ENCODE measurements around the gene NADSYN1. TPM values are rescaled to one million over a fixed set of nuclear protein-coding genes. Genes with fewer than 3 reads are reported as not detected.
"Not testable (repeated sequence)": the region's sequence is repeated elsewhere in the genome, so short reads cannot be mapped to it uniquely, and the experiment has no call there.

Gene NADSYN1
- total RNA-seq, 4 donors from 2014 or later = 42.9 to 78.2 (median 64.1) TPM

DNA sequence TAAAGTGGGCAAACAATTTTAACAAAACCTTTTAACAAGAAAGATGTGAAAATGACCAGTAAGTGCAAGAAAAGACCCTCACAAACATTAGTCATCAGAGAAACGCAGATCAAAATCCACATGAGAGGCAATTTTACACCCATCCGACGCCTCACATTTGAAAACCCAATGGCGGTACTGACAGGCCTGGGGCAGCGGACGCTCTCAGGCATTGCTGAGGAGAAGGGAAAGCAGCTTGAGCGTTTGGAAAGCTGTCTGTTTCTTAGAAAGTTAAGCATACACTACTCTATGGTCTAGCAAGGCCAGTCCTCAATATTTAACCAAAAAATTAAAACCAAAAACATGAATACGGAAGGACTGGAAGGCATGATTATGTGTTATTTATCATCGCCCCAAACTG, 82.8 kb downstream of the NADSYN1 start:
- TF ChIP-seq, protein P1, sequence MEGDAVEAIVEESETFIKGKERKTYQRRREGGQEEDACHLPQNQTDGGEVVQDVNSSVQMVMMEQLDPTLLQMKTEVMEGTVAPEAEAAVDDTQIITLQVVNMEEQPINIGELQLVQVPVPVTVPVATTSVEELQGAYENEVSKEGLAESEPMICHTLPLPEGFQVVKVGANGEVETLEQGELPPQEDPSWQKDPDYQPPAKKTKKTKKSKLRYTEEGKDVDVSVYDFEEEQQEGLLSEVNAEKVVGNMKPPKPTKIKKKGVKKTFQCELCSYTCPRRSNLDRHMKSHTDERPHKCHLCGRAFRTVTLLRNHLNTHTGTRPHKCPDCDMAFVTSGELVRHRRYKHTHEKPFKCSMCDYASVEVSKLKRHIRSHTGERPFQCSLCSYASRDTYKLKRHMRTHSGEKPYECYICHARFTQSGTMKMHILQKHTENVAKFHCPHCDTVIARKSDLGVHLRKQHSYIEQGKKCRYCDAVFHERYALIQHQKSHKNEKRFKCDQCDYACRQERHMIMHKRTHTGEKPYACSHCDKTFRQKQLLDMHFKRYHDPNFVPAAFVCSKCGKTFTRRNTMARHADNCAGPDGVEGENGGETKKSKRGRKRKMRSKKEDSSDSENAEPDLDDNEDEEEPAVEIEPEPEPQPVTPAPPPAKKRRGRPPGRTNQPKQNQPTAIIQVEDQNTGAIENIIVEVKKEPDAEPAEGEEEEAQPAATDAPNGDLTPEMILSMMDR (IDR thresholded peaks at IDR 0.05) = no peak
- ATAC-seq (ENCODE audit: low FRiP score) (no peak), DNase-seq (ENCODE audit: low spot score) (no peak)

DNA sequence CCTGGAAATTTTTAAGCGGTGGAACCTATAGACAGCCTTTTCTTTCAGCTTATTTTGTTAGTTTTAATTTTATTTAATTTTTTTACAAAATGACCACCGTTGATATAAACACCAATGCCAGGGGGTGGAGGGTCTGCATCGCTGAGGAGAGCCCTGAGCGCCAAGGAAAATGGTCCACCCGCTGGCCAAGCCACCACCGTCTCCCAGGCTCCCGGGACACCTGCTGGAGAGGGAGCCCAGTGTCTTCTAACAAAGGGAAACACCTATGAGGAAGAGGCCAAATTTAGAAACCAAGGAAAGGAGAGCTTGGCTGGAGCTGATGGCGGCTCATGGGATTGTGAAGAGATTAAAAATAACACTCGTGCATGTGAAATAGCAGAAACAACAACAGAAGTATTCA, 84.5 kb downstream of the NADSYN1 start:
- DNase-seq (ENCODE audit: low spot score) (no peak), ATAC-seq (ENCODE audit: low FRiP score) (no peak)
- TF ChIP-seq, protein P1 (IDR thresholded peaks at IDR 0.05) = no peak

DNA sequence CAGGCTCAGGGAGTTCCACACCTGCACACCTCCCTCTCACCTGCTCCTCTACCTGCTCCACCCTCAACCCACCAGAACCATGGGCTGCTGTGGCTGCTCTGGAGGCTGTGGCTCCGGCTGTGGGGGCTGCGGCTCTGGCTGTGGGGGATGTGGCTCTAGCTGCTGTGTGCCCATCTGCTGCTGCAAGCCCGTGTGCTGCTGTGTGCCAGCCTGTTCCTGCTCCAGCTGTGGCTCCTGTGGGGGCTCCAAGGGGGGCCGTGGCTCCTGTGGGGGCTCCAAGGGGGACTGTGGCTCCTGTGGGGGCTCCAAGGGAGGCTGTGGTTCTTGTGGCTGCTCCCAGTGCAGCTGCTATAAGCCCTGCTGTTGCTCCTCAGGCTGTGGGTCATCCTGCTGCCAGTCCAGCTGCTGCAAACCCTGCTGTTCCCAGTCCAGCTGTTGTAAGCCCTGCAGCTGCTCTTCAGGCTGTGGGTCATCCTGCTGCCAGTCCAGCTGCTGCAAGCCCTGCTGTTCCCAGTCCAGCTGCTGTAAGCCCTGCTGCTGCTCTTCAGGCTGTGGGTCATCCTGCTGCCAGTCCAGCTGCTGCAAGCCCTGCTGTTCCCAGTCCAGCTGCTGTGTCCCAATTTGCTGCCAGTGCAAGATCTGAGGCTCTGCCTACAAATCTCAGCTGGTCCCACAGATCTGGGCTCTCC, 85.1 kb downstream of the NADSYN1 start, which contains the start of gene KRTAP5-8:
TSS of gene KRTAP5-8 (plus strand) at position 49 of the 689 bp plus-strand sequence. CDS start at position 80, 31 bp downstream.
- DNase-seq (ENCODE audit: low spot score); ATAC-seq (ENCODE audit: low FRiP score): not testable (repeated sequence)

DNA sequence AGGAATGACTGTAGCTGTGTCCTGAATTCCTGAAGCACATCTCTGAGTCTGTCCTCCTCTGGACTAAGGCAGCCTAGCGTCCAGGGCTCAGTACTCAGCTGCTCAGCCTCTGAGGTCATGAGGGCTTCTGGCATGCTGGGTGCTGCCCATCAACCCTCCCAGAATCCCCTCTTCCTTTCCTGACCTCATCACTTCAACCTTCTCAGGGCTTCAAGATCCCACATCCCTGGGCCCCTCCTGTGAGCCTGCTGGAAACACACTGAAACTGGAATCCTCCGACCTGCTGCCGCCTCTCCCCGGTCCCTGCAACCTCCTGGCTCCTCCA, 85.6 kb downstream of the NADSYN1 start:
- no peak for ATAC-seq (ENCODE audit: low FRiP score)
- DNase-seq (ENCODE audit: low spot score) = no peak
- TF ChIP-seq, protein P1 (IDR thresholded peaks at IDR 0.05) = no peak

DNA sequence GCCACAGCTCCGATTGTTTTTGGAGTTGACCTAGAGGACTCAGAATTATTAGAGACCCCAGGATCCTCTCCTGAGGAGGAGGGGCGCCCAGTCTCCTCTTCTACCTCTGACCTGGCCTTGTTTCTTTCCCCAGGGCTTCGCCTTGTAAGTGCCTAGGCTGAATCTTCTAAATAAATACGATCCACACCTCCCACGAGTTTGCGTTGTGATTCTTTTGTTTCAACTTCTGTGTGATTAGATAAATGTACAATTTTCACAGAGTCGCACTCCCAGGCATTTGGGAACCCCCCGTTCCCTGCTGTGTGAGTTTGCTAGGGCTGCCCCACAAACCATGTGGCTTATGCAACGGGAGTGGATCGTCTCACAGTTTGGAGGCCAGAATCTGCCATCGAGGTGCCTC, 86.0 kb downstream of the NADSYN1 start:
- TF ChIP-seq, protein P1 (IDR thresholded peaks at IDR 0.05) = no peak
- DNase-seq (ENCODE audit: low spot score) (no peak), ATAC-seq (ENCODE audit: low FRiP score) (no peak)

DNA sequence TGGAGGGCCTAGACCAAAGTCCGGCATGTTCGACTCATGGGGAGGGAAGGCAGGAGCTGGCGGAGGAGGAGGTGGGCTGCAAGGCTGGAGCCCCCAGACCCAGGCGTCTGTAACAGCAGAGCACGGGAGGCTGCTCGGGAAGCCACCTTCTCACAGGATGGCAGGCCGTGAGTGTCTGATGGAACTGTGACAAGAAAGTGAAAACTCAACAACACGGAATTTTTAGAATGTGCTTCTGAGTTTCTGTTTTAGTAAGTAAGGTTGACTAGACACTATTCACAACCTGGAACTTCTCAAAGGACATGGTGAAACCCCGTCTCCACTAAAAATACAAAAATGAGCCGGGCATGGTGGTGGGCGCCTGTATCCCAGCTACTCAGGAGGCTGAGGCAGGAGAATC, 87.0 kb downstream of the NADSYN1 start:
- ATAC-seq (ENCODE audit: low FRiP score) = not testable (repeated sequence)

DNA sequence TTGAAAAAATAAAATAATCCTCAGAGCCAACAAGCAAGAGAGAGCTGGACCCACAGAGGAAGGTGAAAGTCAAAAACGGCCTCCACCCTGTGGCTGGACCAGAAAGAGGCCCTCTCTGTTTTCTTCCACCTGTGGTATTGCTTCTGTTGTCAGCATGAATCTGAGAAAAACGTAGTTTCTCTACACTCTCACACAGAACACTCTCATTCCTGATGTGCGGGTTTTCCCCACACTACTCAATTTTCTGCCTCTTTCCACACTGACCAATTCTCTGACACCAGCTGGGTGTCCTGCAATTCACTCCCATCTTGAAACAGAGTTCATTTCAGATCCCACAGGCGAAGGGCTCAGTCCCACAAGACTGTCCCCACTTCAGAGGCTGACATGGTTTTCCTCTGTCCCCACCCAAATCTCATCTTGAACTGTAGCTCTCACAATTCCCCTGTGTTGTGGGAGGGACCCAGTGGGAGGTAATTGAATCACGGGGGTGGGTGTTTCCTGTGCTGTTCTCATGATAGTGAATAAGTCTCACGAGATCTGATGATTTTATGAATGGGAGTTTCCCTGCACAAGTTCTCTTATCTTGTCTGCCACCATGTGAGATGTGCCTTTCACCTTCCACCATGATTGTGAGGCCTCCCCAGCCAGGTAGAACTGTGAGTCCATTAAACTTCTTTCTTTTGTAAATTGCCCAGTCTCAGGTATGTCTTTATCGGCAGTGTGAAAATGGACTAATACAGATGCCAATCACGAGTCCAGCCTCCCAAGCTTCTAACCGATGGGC, 87.7 kb downstream of the NADSYN1 start:
- ATAC-seq (ENCODE audit: low FRiP score); DNase-seq (ENCODE audit: low spot score): not testable (repeated sequence)

More for the DNA sequence above, 87.0 kb downstream of the NADSYN1 start:
- not testable (repeated sequence) for DNase-seq (ENCODE audit: low spot score)

DNA sequence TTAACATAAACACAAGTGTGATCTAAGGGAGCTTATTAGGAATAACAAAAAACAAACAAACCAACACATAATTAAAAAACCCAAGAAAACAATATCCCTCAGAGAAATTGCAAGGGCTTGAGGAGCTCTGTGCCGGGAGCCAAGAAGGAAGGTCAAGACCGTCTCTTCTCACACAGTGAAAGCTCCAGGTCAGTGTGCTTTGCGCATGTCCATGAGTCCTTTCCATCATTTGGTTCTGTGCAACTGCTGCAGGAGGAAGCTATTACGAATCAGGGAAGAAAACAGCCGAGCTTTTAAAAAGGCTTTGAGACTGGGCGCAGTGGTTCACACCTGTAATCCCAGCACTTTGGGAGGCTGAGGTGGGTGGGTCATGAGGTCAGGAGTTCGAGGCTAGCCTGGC, 89.4 kb downstream of the NADSYN1 start:
- ATAC-seq (ENCODE audit: low FRiP score) = no peak
- DNase-seq (ENCODE audit: low spot score) = no peak
- TF ChIP-seq, protein P1 (IDR thresholded peaks at IDR 0.05) = no peak
